Measurements from ENCODE around the gene IL17RB. TPM values are rescaled to one million over a fixed set of nuclear protein-coding genes. Genes with fewer than 3 reads are reported as not detected.

IL17RB gene, protein sequence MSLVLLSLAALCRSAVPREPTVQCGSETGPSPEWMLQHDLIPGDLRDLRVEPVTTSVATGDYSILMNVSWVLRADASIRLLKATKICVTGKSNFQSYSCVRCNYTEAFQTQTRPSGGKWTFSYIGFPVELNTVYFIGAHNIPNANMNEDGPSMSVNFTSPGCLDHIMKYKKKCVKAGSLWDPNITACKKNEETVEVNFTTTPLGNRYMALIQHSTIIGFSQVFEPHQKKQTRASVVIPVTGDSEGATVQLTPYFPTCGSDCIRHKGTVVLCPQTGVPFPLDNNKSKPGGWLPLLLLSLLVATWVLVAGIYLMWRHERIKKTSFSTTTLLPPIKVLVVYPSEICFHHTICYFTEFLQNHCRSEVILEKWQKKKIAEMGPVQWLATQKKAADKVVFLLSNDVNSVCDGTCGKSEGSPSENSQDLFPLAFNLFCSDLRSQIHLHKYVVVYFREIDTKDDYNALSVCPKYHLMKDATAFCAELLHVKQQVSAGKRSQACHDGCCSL
- total RNA-seq (under 1 TPM; 0.52 to 0.96 TPM), polyA plus RNA-seq (1 to 10 TPM in 1 of 2 donors, under 1 TPM in 1; 0.23 to 1.9 TPM)
- long read RNA-seq, donor 1, partial matches to known transcripts: 1 of 6 reads
- long read RNA-seq, donor 1, other reads (novel, unspliced or antisense): 1 of 6 reads
- long read RNA-seq, donor 2, partial matches to known transcripts: 0 of 2 reads
- long read RNA-seq, donor 2, other reads (novel, unspliced or antisense): 2 of 2 reads

- peak within 1 kb of the TSS; percentile 63 to 71 for H3K4me3 ChIP-seq (ENCODE audit: low read length in 2 of 2)
- 1 to 2% methylated on average over 78 to 91 of the region's 91 CpGs for WGBS, 2 donors
- H3K9me3 ChIP-seq (ENCODE audit: control insufficient read depth, low read length): no peaks in the 10 kb centered on the region
- H3K4me1 ChIP-seq (ENCODE audit: control insufficient read depth in 1 of 2, insufficient read depth in 2 of 2, low read length in 2 of 2): peaks cover 0 to 1% of the 10 kb centered on the region in 2 donors
- intact Hi-C loops (cut with DNase I): loop anchor here in 1 of 2 donors (5.0 kb wide), 2 partner anchors 74 to 114 kb away; no protein-coding TSS in a partner anchor
- DNase-seq (peak; percentile 68 to 87), ATAC-seq (ENCODE audit: low FRiP score) (peak; percentile 82)
- H3K36me3 ChIP-seq (ENCODE audit: control insufficient read depth in 1 of 2, insufficient read depth in 2 of 2, low read length in 1 of 2): no peaks in the 10 kb centered on the region
- H3K27me3 ChIP-seq (ENCODE audit: control insufficient read depth in 1 of 2, insufficient read depth in 2 of 2, low read length in 1 of 2): no peaks in the 10 kb centered on the region
- no peak within 1 kb of the TSS for H3K27ac ChIP-seq (ENCODE audit: low read depth in 1 of 2, low read length in 2 of 2)
These were observed at the start of gene IL17RB, which contains the start of gene CHDH for GRCh38 chr3:53846134-53846850. Gene IL17RB, plus strand, starts transcription at chr3:53846568. Its CDS starts 21 bp downstream, at chr3:53846589. Gene CHDH, minus strand, starts transcription at chr3:53846419. Its CDS starts 22,411 bp downstream, at chr3:53824008.

GRCh38 chr3:53798144-53798543, 48.2 kb upstream of the IL17RB start:
- no peaks in the 10 kb centered on the region for H3K9me3 ChIP-seq (ENCODE audit: control insufficient read depth, low read length)
- H3K4me1 ChIP-seq (ENCODE audit: control insufficient read depth in 1 of 2, insufficient read depth in 2 of 2, low read length in 2 of 2): no peaks in the 10 kb centered on the region
- ATAC-seq (ENCODE audit: low FRiP score): no peak
- intact Hi-C loops (cut with DNase I): loop anchor here in 1 of 2 donors (10.0 kb wide), 1 partner anchor 53 kb away; no protein-coding TSS in a partner anchor
- DNase-seq: no peak
- H3K4me3 ChIP-seq (ENCODE audit: low read length in 2 of 2): no peak overlapping the region
- no peaks in the 10 kb centered on the region for H3K36me3 ChIP-seq (ENCODE audit: control insufficient read depth in 1 of 2, insufficient read depth in 2 of 2, low read length in 1 of 2)
- 87 to 88% methylated on average over 8 of the region's 8 CpGs for WGBS, 2 donors
- no peak overlapping the region for H3K27ac ChIP-seq (ENCODE audit: low read depth in 1 of 2, low read length in 2 of 2)
- no peaks in the 10 kb centered on the region for H3K27me3 ChIP-seq (ENCODE audit: control insufficient read depth in 1 of 2, insufficient read depth in 2 of 2, low read length in 1 of 2)

DNA sequence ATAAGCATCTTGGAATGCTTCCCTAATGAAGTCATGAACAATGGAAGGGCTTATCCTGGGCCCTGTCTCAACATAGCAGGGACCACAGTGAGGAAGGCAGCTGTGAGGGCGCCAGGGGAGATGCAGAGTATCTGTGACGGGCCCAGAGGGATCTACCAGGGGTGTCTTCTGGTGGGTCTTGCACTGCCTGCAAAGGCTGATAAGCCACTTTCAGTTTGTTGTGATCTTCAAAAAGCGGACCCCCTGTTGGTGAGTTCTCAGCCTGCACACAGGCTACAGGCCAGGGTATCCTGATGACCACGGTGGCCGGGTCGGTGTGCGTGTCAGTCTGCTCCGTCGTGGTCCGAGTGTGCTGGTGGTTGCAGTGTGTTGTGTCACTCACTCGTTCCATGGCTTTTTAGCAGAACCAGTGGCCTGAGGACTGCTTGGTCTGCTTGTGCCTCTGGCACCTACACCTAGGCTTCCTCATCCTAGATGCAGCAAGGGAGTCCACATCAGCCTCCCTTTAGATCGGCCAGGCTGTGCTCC, 47.0 kb upstream of the IL17RB start:
- DNase-seq (no peak), ATAC-seq (ENCODE audit: low FRiP score) (no peak)
- Histone ChIP-seq H3K4me3 (ENCODE audit: low read length in 2 of 2) (no peak overlapping the region), H3K9me3 (ENCODE audit: control insufficient read depth, low read length) (no peaks in the 10 kb centered on the region), H3K27ac (ENCODE audit: low read depth in 1 of 2, low read length in 2 of 2) (no peak overlapping the region), H3K27me3 (ENCODE audit: control insufficient read depth in 1 of 2, insufficient read depth in 2 of 2, low read length in 1 of 2) (no peaks in the 10 kb centered on the region), H3K36me3 (ENCODE audit: control insufficient read depth in 1 of 2, insufficient read depth in 2 of 2, low read length in 1 of 2) (no peaks in the 10 kb centered on the region), H3K4me1 (ENCODE audit: control insufficient read depth in 1 of 2, insufficient read depth in 2 of 2, low read length in 2 of 2) (no peaks in the 10 kb centered on the region)
- 95 to 96% methylated on average over 12 of the region's 12 CpGs for WGBS, 2 donors
- intact Hi-C loops (cut with DNase I): loop anchor here in 1 of 2 donors (10.0 kb wide), 1 partner anchor 55 kb away; no protein-coding TSS in a partner anchor

DNA sequence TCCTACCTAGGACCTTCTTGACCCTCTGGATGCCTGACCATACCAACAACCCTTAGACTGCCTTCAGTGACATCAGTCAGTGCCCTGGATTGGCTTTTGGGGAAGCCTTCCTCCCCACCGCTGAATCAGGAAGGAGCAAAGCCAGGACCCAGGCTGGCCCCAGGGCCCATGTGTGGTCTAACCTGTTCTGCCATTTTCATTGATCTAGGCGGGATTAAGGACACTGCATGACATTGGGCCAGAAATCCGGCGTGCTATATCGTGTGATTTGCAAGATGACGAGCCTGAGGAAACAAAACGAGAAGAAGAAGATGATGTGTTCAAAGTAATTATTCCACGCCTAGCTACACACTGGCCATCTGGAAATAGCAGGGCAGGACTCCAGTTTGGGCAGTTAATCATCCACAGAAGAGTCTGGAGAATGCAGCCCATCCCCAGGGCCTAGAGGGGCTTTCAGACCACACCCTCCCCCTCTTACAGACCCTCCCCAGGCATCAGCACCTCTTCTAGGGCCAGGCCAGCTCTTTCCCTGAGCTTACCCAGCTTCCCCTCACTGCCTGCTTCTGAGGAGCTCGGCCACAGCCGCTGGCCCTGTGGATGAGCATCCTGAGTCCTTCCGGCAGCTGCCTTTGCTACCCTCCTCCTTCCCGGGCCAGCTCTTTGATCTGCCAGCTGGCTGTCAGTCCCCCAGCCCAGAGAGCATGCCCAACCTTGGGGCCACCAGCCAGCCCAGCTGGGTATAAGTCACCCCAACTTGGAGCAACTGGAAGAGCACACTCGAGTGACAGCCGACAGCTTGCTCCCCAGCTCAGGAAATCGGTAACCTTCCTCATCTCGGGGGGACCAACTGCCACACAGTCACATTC, 46.1 kb upstream of the IL17RB start:
- intact Hi-C loops (cut with DNase I): loop anchor here in 1 of 2 donors (10.0 kb wide), 1 partner anchor 505 kb away; no protein-coding TSS in a partner anchor
- Histone ChIP-seq H3K27ac (ENCODE audit: low read depth in 1 of 2, low read length in 2 of 2) (no peak overlapping the region), H3K4me1 (ENCODE audit: control insufficient read depth in 1 of 2, insufficient read depth in 2 of 2, low read length in 2 of 2) (no peaks in the 10 kb centered on the region), H3K9me3 (ENCODE audit: control insufficient read depth, low read length) (no peaks in the 10 kb centered on the region), H3K4me3 (ENCODE audit: low read length in 2 of 2) (no peak overlapping the region), H3K27me3 (ENCODE audit: control insufficient read depth in 1 of 2, insufficient read depth in 2 of 2, low read length in 1 of 2) (no peaks in the 10 kb centered on the region), H3K36me3 (ENCODE audit: control insufficient read depth in 1 of 2, insufficient read depth in 2 of 2, low read length in 1 of 2) (no peaks in the 10 kb centered on the region)
- no peak for ATAC-seq (ENCODE audit: low FRiP score)
- no peak for DNase-seq
- WGBS, 2 donors: 89 to 94% methylated on average over 16 of the region's 16 CpGs

GRCh38 chr3:53801319-53801718, 45.0 kb upstream of the IL17RB start:
- peak in 1 of 2 donors; percentile 45 for DNase-seq
- Histone ChIP-seq H3K9me3 (ENCODE audit: control insufficient read depth, low read length) (no peaks in the 10 kb centered on the region), H3K27ac (ENCODE audit: low read depth in 1 of 2, low read length in 2 of 2) (no peak overlapping the region), H3K36me3 (ENCODE audit: control insufficient read depth in 1 of 2, insufficient read depth in 2 of 2, low read length in 1 of 2) (no peaks in the 10 kb centered on the region), H3K27me3 (ENCODE audit: control insufficient read depth in 1 of 2, insufficient read depth in 2 of 2, low read length in 1 of 2) (no peaks in the 10 kb centered on the region), H3K4me1 (ENCODE audit: control insufficient read depth in 1 of 2, insufficient read depth in 2 of 2, low read length in 2 of 2) (no peaks in the 10 kb centered on the region), H3K4me3 (ENCODE audit: low read length in 2 of 2) (no peak overlapping the region)
- 95 to 96% methylated on average over 9 of the region's 9 CpGs for WGBS, 2 donors
- intact Hi-C loops (cut with DNase I): loop anchor here in 1 of 2 donors (10.0 kb wide), 1 partner anchor 507 kb away; no protein-coding TSS in a partner anchor
- ATAC-seq (ENCODE audit: low FRiP score): no peak

GRCh38 chr3:53802256-53802880, 44.0 kb upstream of the IL17RB start:
- H3K4me1 ChIP-seq (ENCODE audit: control insufficient read depth in 1 of 2, insufficient read depth in 2 of 2, low read length in 2 of 2): no peaks in the 10 kb centered on the region
- WGBS, 2 donors: 92 to 96% methylated on average over 8 of the region's 8 CpGs
- no peaks in the 10 kb centered on the region for H3K36me3 ChIP-seq (ENCODE audit: control insufficient read depth in 1 of 2, insufficient read depth in 2 of 2, low read length in 1 of 2)
- DNase-seq (peak in 1 of 2 donors; percentile 70), ATAC-seq (ENCODE audit: low FRiP score) (no peak)
- H3K9me3 ChIP-seq (ENCODE audit: control insufficient read depth, low read length): no peaks in the 10 kb centered on the region
- intact Hi-C loops (cut with DNase I): loop anchor here in 1 of 2 donors (10.0 kb wide), 1 partner anchor 508 kb away; no protein-coding TSS in a partner anchor
- no peaks in the 10 kb centered on the region for H3K27me3 ChIP-seq (ENCODE audit: control insufficient read depth in 1 of 2, insufficient read depth in 2 of 2, low read length in 1 of 2)
- H3K27ac ChIP-seq (ENCODE audit: low read depth in 1 of 2, low read length in 2 of 2): no peak overlapping the region
- H3K4me3 ChIP-seq (ENCODE audit: low read length in 2 of 2): no peak overlapping the region

DNA sequence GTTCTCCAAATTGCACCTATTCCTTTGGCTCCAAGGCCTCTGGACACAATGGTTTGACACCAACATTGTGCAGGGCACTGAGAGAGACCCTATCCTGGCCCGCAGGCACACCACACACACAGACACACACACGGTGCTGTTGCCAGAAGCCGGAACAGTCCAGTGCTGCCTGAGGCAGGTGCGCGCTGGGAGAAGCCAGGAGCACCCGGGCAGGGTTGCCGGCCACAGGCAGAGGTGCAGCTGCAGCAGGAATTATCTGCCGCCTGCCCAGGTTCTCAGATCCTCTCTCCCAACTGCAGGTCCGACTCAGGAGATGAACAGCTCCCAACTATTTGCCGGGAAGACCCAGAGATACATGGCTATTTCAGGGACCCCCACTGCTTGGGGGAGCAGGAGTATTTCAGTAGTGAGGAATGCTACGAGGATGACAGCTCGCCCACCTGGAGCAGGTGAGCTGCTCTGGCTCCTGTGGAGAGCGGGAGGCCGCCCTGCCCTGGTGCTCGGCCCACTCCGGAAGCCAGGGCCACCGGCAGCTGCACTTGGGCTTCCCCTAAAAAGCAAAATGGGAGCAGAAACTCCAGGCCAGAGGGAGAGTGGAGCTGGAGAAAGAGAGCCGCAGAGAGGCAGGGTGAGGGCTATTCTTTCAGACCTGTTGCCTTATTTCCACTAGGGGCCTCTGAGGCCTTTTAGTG, 43.1 kb upstream of the IL17RB start:
- Histone ChIP-seq H3K4me1 (ENCODE audit: control insufficient read depth in 1 of 2, insufficient read depth in 2 of 2, low read length in 2 of 2) (no peaks in the 10 kb centered on the region), H3K9me3 (ENCODE audit: control insufficient read depth, low read length) (no peaks in the 10 kb centered on the region), H3K4me3 (ENCODE audit: low read length in 2 of 2) (no peak overlapping the region), H3K36me3 (ENCODE audit: control insufficient read depth in 1 of 2, insufficient read depth in 2 of 2, low read length in 1 of 2) (no peaks in the 10 kb centered on the region), H3K27ac (ENCODE audit: low read depth in 1 of 2, low read length in 2 of 2) (no peak overlapping the region), H3K27me3 (ENCODE audit: control insufficient read depth in 1 of 2, insufficient read depth in 2 of 2, low read length in 1 of 2) (no peaks in the 10 kb centered on the region)
- DNase-seq (no peak), ATAC-seq (ENCODE audit: low FRiP score) (no peak)
- intact Hi-C loops (cut with DNase I): loop anchor here in 1 of 2 donors (10.0 kb wide), 1 partner anchor 508 kb away; no protein-coding TSS in a partner anchor
- WGBS, 2 donors: 96 to 97% methylated on average over 18 of the region's 18 CpGs

Data from aorta (tissue), 5 donors.